ENCODE results near the gene RARRES1.

The RARRES1 gene

GRCh38 chr3:158731938-158732855 is at the start of gene RARRES1:
Gene RARRES1, minus strand, starts transcription at chr3:158732457. Its CDS starts 42 bp downstream, at chr3:158732415.
- no peak for DNase-seq (ENCODE audit: low read depth, low spot score)

- DNase-seq (ENCODE audit: low read depth, low spot score): no peak
Observed at GRCh38 chr3:158781849-158782248, 49.6 kb upstream of the RARRES1 start.

- no peak for DNase-seq (ENCODE audit: low read depth, low spot score)
Observed at GRCh38 chr3:158781191-158781590, 48.9 kb upstream of the RARRES1 start.

GRCh38 chr3:158780766-158781165 is 48.5 kb upstream of the RARRES1 start:
- DNase-seq (ENCODE audit: low read depth, low spot score): no peak

- no peak for DNase-seq (ENCODE audit: low read depth, low spot score)
Observed at GRCh38 chr3:158777161-158777873, 45.1 kb upstream of the RARRES1 start.

GRCh38 chr3:158776531-158776930 is 44.3 kb upstream of the RARRES1 start:
- DNase-seq (ENCODE audit: low read depth, low spot score): no peak

- no peak for DNase-seq (ENCODE audit: low read depth, low spot score)
Observed at GRCh38 chr3:158775426-158776410, 43.5 kb upstream of the RARRES1 start.

GRCh38 chr3:158774965-158775364 is 42.7 kb upstream of the RARRES1 start:
- no peak for DNase-seq (ENCODE audit: low read depth, low spot score)

- DNase-seq (ENCODE audit: low read depth, low spot score): no peak
Observed at GRCh38 chr3:158773845-158774830, 41.9 kb upstream of the RARRES1 start.

GRCh38 chr3:158773166-158773565 is 40.9 kb upstream of the RARRES1 start:
- no peak for DNase-seq (ENCODE audit: low read depth, low spot score)

GRCh38 chr3:158771982-158772381 is 39.7 kb upstream of the RARRES1 start:
- DNase-seq (ENCODE audit: low read depth, low spot score): no peak

GRCh38 chr3:158771577-158771976 is 39.3 kb upstream of the RARRES1 start:
- DNase-seq (ENCODE audit: low read depth, low spot score): no peak

GRCh38 chr3:158770741-158771350 is 38.6 kb upstream of the RARRES1 start:
- DNase-seq (ENCODE audit: low read depth, low spot score): no peak

GRCh38 chr3:158769952-158770740 is 37.9 kb upstream of the RARRES1 start:
- no peak for DNase-seq (ENCODE audit: low read depth, low spot score)

GRCh38 chr3:158769549-158769948 is 37.3 kb upstream of the RARRES1 start:
- DNase-seq (ENCODE audit: low read depth, low spot score): no peak

GRCh38 chr3:158768881-158769543 is 36.8 kb upstream of the RARRES1 start:
- DNase-seq (ENCODE audit: low read depth, low spot score): no peak

- DNase-seq (ENCODE audit: low read depth, low spot score): no peak
Observed at GRCh38 chr3:158768361-158768787, 36.1 kb upstream of the RARRES1 start.

- no peak for DNase-seq (ENCODE audit: low read depth, low spot score)
Observed at GRCh38 chr3:158766364-158766763, 34.1 kb upstream of the RARRES1 start.

All from activated CD4-positive, CD25-positive, alpha-beta regulatory T cell treated with anti-CD3 and anti-CD28 coated beads, Interleukin-2, amount 50 U/mL, for 16 hours (primary cell).